A549 (cell line): ENCODE data around the gene IRAG1.

Experiments
- CTCF ChIP-seq: fragments of >200 bp; sonication (Bioruptor Twin); formaldehyde crosslinking; IDR thresholded peaks from 3 replicates; pipeline ENCODE4 v1.5.1; 2016
- E2F6 ChIP-seq: IDR thresholded peaks from 2 replicates; pipeline ENCODE4 v1.6.1; 2012; ENCODE audit warnings: low read depth, borderline replicate concordance
- MAX ChIP-seq: IDR thresholded peaks from 2 replicates; pipeline ENCODE4 v1.6.1; 2012
- SREBF2 ChIP-seq: fragments of 450-650 bp; IDR thresholded peaks from 2 replicates; pipeline ENCODE4 v1.6.1; 2014; ENCODE audit warnings: mild to moderate bottlenecking, moderate library complexity

- TF ChIP-seq SREBF2 (no peak), CTCF (no peak), MAX (no peak), E2F6 (no peak)
Observed at GRCh38 chr11:10655227-10655626, 38.3 kb downstream of the IRAG1 start.
